ENCODE results near the gene LMX1B. TPM values are rescaled to one million over a fixed set of nuclear protein-coding genes. Genes with fewer than 3 reads are reported as not detected.

Gene LMX1B
- total RNA-seq, 1 donor from 2014 or later, result not detected

- intact Hi-C loops (cut with micrococcal nuclease), result no loop called here
These were observed 79.2 kb downstream of the LMX1B start for GRCh38 chr9:126692759-126693427.

- intact Hi-C loops (cut with micrococcal nuclease), result no loop called here
These were observed 79.8 kb downstream of the LMX1B start for GRCh38 chr9:126693428-126693944.

- intact Hi-C loops (cut with micrococcal nuclease), result no loop called here
These were observed 80.7 kb downstream of the LMX1B start for GRCh38 chr9:126694206-126695081.

GRCh38 chr9:126695186-126695585, 81.5 kb downstream of the LMX1B start:
- intact Hi-C loops (cut with micrococcal nuclease), result no loop called here

- intact Hi-C loops (cut with micrococcal nuclease), result no loop called here
These were observed 82.1 kb downstream of the LMX1B start for GRCh38 chr9:126695701-126696400.

GRCh38 chr9:126696401-126697145, 82.8 kb downstream of the LMX1B start:
- intact Hi-C loops (cut with micrococcal nuclease), result no loop called here

- intact Hi-C loops (cut with micrococcal nuclease), result no loop called here
These were observed 83.6 kb downstream of the LMX1B start for GRCh38 chr9:126697330-126697729.

GRCh38 chr9:126698251-126698650, 84.5 kb downstream of the LMX1B start:
- intact Hi-C loops (cut with micrococcal nuclease), result no loop called here

- intact Hi-C loops (cut with micrococcal nuclease), result no loop called here
These were observed 85.0 kb downstream of the LMX1B start for GRCh38 chr9:126698756-126699155.

- intact Hi-C loops (cut with micrococcal nuclease), result no loop called here
These were observed 85.7 kb downstream of the LMX1B start for GRCh38 chr9:126699401-126699881.

GRCh38 chr9:126700296-126700695, 86.6 kb downstream of the LMX1B start:
- intact Hi-C loops (cut with micrococcal nuclease), result no loop called here

- intact Hi-C loops (cut with micrococcal nuclease), result no loop called here
These were observed 87.4 kb downstream of the LMX1B start for GRCh38 chr9:126700903-126701812.

- intact Hi-C loops (cut with micrococcal nuclease), result no loop called here
These were observed 88.0 kb downstream of the LMX1B start for GRCh38 chr9:126701813-126702140.

- intact Hi-C loops (cut with micrococcal nuclease), result no loop called here
These were observed 88.6 kb downstream of the LMX1B start for GRCh38 chr9:126702151-126703001.

- intact Hi-C loops (cut with micrococcal nuclease), result no loop called here
These were observed 89.5 kb downstream of the LMX1B start for GRCh38 chr9:126703002-126703865.

- intact Hi-C loops (cut with micrococcal nuclease), result no loop called here
These were observed 90.1 kb downstream of the LMX1B start for GRCh38 chr9:126703866-126704156.

- intact Hi-C loops (cut with micrococcal nuclease), result no loop called here
These were observed 90.6 kb downstream of the LMX1B start for GRCh38 chr9:126704157-126704891.

Measured in T-helper 1 cell treated with Interleukin-12 subunit alpha and Interleukin-12 subunit beta and Interleukin-4 antibody, amounts not matched to agents 30 ng/mL and 1 ng/mL, for 36 hours (primary cell).